ENCODE data around the gene RBSN. TPM values are rescaled to one million over a fixed set of nuclear protein-coding genes. Genes with fewer than 3 reads are reported as not detected.

The RBSN gene
- total RNA-seq, 1 experiment from 2014 or later: 21.4 TPM

- no peak for DNase-seq (ENCODE audit: low read depth in 1 of 2, low spot score in 2 of 2)
- Histone ChIP-seq H3K4me3 (peak overlapping the region; percentile 71), H3K36me3 (peaks cover 8% of the 10 kb centered on the region), H3K27me3 (replicated peaks) (no peaks in the 10 kb centered on the region), H3K4me1 (replicated peaks) (peaks cover 12% of the 10 kb centered on the region), H3K9me3 (replicated peaks) (no peaks in the 10 kb centered on the region), H3K27ac (no peak overlapping the region)
Observed at GRCh38 chr3:15063656-15064286, 35.2 kb downstream of the RBSN start.

- H3K4me3 ChIP-seq: no peak overlapping the region
- H3K4me1 ChIP-seq (replicated peaks): peaks cover 12% of the 10 kb centered on the region
- H3K36me3 ChIP-seq: peaks cover 11% of the 10 kb centered on the region
- no peaks in the 10 kb centered on the region for H3K9me3 ChIP-seq (replicated peaks)
- DNase-seq (ENCODE audit: low read depth in 1 of 2, low spot score in 2 of 2): no peak
- H3K27me3 ChIP-seq (replicated peaks): no peaks in the 10 kb centered on the region
- no peak overlapping the region for H3K27ac ChIP-seq
Observed at GRCh38 chr3:15063238-15063637, 35.7 kb downstream of the RBSN start.

GRCh38 chr3:15060029-15060428 lies 38.9 kb downstream of the RBSN start:
- DNase-seq (ENCODE audit: low read depth in 1 of 2, low spot score in 2 of 2): no peak
- Histone ChIP-seq H3K27ac (no peak overlapping the region), H3K9me3 (replicated peaks) (no peaks in the 10 kb centered on the region), H3K27me3 (replicated peaks) (no peaks in the 10 kb centered on the region), H3K4me3 (no peak overlapping the region), H3K36me3 (peaks cover 23% of the 10 kb centered on the region), H3K4me1 (replicated peaks) (peaks cover 12% of the 10 kb centered on the region)

GRCh38 chr3:15056676-15057404 lies 42.1 kb downstream of the RBSN start:
- H3K36me3 ChIP-seq: peaks cover 34% of the 10 kb centered on the region
- H3K4me3 ChIP-seq: no peak overlapping the region
- H3K27me3 ChIP-seq (replicated peaks): no peaks in the 10 kb centered on the region
- H3K9me3 ChIP-seq (replicated peaks): no peaks in the 10 kb centered on the region
- H3K4me1 ChIP-seq (replicated peaks): no peaks in the 10 kb centered on the region
- no peak for DNase-seq (ENCODE audit: low read depth in 1 of 2, low spot score in 2 of 2)
- H3K27ac ChIP-seq: no peak overlapping the region

GRCh38 chr3:15055019-15055557 lies 43.9 kb downstream of the RBSN start:
- Histone ChIP-seq H3K4me3 (no peak overlapping the region), H3K27ac (no peak overlapping the region), H3K27me3 (replicated peaks) (no peaks in the 10 kb centered on the region), H3K9me3 (replicated peaks) (no peaks in the 10 kb centered on the region), H3K4me1 (replicated peaks) (no peaks in the 10 kb centered on the region), H3K36me3 (peaks cover 50% of the 10 kb centered on the region)
- DNase-seq (ENCODE audit: low read depth in 1 of 2, low spot score in 2 of 2): no peak

GRCh38 chr3:15053541-15053940 lies 45.4 kb downstream of the RBSN start:
- Histone ChIP-seq H3K9me3 (replicated peaks) (no peaks in the 10 kb centered on the region), H3K27me3 (replicated peaks) (no peaks in the 10 kb centered on the region), H3K27ac (no peak overlapping the region), H3K4me3 (no peak overlapping the region), H3K36me3 (peaks cover 63% of the 10 kb centered on the region), H3K4me1 (replicated peaks) (no peaks in the 10 kb centered on the region)
- DNase-seq (ENCODE audit: low read depth in 1 of 2, low spot score in 2 of 2): no peak

- Histone ChIP-seq H3K27me3 (replicated peaks) (no peaks in the 10 kb centered on the region), H3K27ac (no peak overlapping the region)
- DNase-seq (ENCODE audit: low read depth in 1 of 2, low spot score in 2 of 2): no peak
Observed at GRCh38 chr3:15052335-15053242, 46.4 kb downstream of the RBSN start.

GRCh38 chr3:15051531-15051930 lies 47.4 kb downstream of the RBSN start:
- Histone ChIP-seq H3K4me1 (replicated peaks) (no peaks in the 10 kb centered on the region), H3K27me3 (replicated peaks) (no peaks in the 10 kb centered on the region), H3K27ac (no peak overlapping the region), H3K36me3 (peaks cover 72% of the 10 kb centered on the region), H3K9me3 (replicated peaks) (no peaks in the 10 kb centered on the region), H3K4me3 (no peak overlapping the region)
- no peak for DNase-seq (ENCODE audit: low read depth in 1 of 2, low spot score in 2 of 2)

More at GRCh38 chr3:15052335-15053242, 46.4 kb downstream of the RBSN start:
- Histone ChIP-seq H3K9me3 (replicated peaks) (no peaks in the 10 kb centered on the region), H3K36me3 (peaks cover 68% of the 10 kb centered on the region), H3K4me1 (replicated peaks) (no peaks in the 10 kb centered on the region), H3K4me3 (no peak overlapping the region)

GRCh38 chr3:15050405-15051092 lies 48.4 kb downstream of the RBSN start:
- H3K4me1 ChIP-seq (replicated peaks): no peaks in the 10 kb centered on the region
- peaks cover 81% of the 10 kb centered on the region for H3K36me3 ChIP-seq
- H3K27ac ChIP-seq: no peak overlapping the region
- H3K27me3 ChIP-seq (replicated peaks): no peaks in the 10 kb centered on the region
- no peaks in the 10 kb centered on the region for H3K9me3 ChIP-seq (replicated peaks)
- no peak for DNase-seq (ENCODE audit: low read depth in 1 of 2, low spot score in 2 of 2)
- H3K4me3 ChIP-seq: no peak overlapping the region

GRCh38 chr3:15049584-15049983 lies 49.4 kb downstream of the RBSN start:
- H3K9me3 ChIP-seq (replicated peaks): no peaks in the 10 kb centered on the region
- no peaks in the 10 kb centered on the region for H3K4me1 ChIP-seq (replicated peaks)
- H3K27ac ChIP-seq: no peak overlapping the region
- no peak for DNase-seq (ENCODE audit: low read depth in 1 of 2, low spot score in 2 of 2)
- H3K27me3 ChIP-seq (replicated peaks): no peaks in the 10 kb centered on the region
- H3K4me3 ChIP-seq: no peak overlapping the region
- H3K36me3 ChIP-seq: peaks cover 84% of the 10 kb centered on the region

GRCh38 chr3:15045667-15046066 lies 53.3 kb downstream of the RBSN start:
- Histone ChIP-seq H3K27me3 (replicated peaks) (no peaks in the 10 kb centered on the region), H3K9me3 (replicated peaks) (no peaks in the 10 kb centered on the region), H3K4me3 (no peak overlapping the region), H3K27ac (no peak overlapping the region), H3K4me1 (replicated peaks) (no peaks in the 10 kb centered on the region), H3K36me3 (peaks cover 96% of the 10 kb centered on the region)
- no peak for DNase-seq (ENCODE audit: low read depth in 1 of 2, low spot score in 2 of 2)

GRCh38 chr3:15044326-15044725 lies 54.6 kb downstream of the RBSN start:
- Histone ChIP-seq H3K4me3 (no peak overlapping the region), H3K27me3 (replicated peaks) (no peaks in the 10 kb centered on the region), H3K36me3 (peaks cover 91% of the 10 kb centered on the region), H3K9me3 (replicated peaks) (no peaks in the 10 kb centered on the region), H3K27ac (no peak overlapping the region), H3K4me1 (replicated peaks) (no peaks in the 10 kb centered on the region)
- no peak for DNase-seq (ENCODE audit: low read depth in 1 of 2, low spot score in 2 of 2)

GRCh38 chr3:15043408-15044171 lies 55.4 kb downstream of the RBSN start:
- Histone ChIP-seq H3K27ac (no peak overlapping the region), H3K4me1 (replicated peaks) (no peaks in the 10 kb centered on the region)
- no peak for DNase-seq (ENCODE audit: low read depth in 1 of 2, low spot score in 2 of 2)

More at GRCh38 chr3:15043408-15044171, 55.4 kb downstream of the RBSN start:
- Histone ChIP-seq H3K4me3 (no peak overlapping the region), H3K36me3 (peaks cover 89% of the 10 kb centered on the region), H3K27me3 (replicated peaks) (no peaks in the 10 kb centered on the region), H3K9me3 (replicated peaks) (no peaks in the 10 kb centered on the region)

Measured in SJSA1 (cell line).